ENCODE data around the gene TXNRD1. TPM values are rescaled to one million over a fixed set of nuclear protein-coding genes. Genes with fewer than 3 reads are reported as not detected.

TXNRD1 gene
- total and polyA plus RNA-seq, 10 donors, result 13.7 to 107 (median 56.8) TPM

DNA sequence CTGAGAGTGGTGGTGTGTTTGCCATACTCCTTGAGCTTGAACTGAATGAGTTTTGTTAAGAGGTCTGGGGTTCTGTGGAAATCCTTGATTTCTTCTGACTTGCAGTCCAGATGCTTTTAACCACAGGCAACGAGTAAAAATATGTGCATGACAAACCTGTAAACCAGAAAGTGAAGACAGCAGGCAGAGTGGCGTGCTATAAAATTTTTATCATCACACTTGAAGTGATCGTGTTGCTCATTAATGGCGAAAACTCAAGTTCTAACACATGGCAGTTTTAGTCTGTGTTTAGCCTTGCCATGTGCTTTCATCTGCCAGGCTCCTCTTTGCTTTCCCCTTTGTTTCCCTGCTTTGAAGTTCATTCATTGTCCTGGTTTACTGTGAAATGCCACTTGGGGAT, 28.0 kb downstream of the TXNRD1 start:
- Histone ChIP-seq H3K27ac (no peak overlapping the region), H3K4me1 (no peaks in the 10 kb centered on the region), H3K4me3 (no peak overlapping the region), H3K36me3 (no peaks in the 10 kb centered on the region), H3K9me3 (no peaks in the 10 kb centered on the region), H3K27me3 (replicated peaks in 1 of 7) (no peaks in the 10 kb centered on the region)
- no peak for TF ChIP-seq POLR2A (IDR thresholded peaks at IDR 0.05)
- TF ChIP-seq POLR2AphosphoS5 (IDR thresholded peaks at IDR 0.05), result no peak
- 58 to 78% (median 72%) methylated on average over 4 of the region's 4 CpGs for WGBS, 5 donors
- intact Hi-C loops (cut with DNase I; ENCODE audit: low total_unique reads), result no loop called here
- no peak for DNase-seq

DNA sequence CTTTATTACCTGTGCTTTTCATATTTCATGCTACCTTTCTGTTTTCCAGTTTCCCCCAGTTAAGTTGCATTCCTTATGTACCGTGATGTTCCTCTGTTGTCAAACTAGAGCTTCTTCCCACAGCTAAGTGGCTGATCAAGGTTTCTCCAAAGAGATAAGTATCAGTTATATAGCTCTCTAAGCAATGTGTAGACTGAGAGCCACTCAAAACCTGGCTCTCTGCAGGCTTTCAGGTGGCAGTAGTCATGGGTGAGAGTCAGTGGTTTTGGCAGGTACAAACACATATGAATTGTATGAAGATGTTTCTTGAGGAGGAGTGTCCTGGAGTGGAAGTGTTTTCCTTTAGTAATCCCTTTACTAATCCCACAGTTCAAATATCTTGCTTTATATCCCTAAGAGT, 28.4 kb downstream of the TXNRD1 start:
- Histone ChIP-seq H3K36me3 (no peaks in the 10 kb centered on the region), H3K27ac (no peak overlapping the region), H3K4me3 (no peak overlapping the region), H3K9me3 (no peaks in the 10 kb centered on the region), H3K27me3 (replicated peaks in 1 of 7) (no peaks in the 10 kb centered on the region), H3K4me1 (no peaks in the 10 kb centered on the region)
- DNase-seq, result no peak
- 84 to 92% (median 88%) methylated on average over 1 of the region's 1 CpG for WGBS, 5 donors
- intact Hi-C loops (cut with DNase I; ENCODE audit: low total_unique reads), result no loop called here
- TF ChIP-seq POLR2AphosphoS5 (IDR thresholded peaks at IDR 0.05), result no peak
- TF ChIP-seq, protein P1, sequence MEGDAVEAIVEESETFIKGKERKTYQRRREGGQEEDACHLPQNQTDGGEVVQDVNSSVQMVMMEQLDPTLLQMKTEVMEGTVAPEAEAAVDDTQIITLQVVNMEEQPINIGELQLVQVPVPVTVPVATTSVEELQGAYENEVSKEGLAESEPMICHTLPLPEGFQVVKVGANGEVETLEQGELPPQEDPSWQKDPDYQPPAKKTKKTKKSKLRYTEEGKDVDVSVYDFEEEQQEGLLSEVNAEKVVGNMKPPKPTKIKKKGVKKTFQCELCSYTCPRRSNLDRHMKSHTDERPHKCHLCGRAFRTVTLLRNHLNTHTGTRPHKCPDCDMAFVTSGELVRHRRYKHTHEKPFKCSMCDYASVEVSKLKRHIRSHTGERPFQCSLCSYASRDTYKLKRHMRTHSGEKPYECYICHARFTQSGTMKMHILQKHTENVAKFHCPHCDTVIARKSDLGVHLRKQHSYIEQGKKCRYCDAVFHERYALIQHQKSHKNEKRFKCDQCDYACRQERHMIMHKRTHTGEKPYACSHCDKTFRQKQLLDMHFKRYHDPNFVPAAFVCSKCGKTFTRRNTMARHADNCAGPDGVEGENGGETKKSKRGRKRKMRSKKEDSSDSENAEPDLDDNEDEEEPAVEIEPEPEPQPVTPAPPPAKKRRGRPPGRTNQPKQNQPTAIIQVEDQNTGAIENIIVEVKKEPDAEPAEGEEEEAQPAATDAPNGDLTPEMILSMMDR (IDR thresholded peaks at IDR 0.05 in 8 of 11, conservative IDR thresholded peaks at IDR 0.05 in 3 of 11), result no peak
- TF ChIP-seq POLR2A (IDR thresholded peaks at IDR 0.05), result no peak

DNA sequence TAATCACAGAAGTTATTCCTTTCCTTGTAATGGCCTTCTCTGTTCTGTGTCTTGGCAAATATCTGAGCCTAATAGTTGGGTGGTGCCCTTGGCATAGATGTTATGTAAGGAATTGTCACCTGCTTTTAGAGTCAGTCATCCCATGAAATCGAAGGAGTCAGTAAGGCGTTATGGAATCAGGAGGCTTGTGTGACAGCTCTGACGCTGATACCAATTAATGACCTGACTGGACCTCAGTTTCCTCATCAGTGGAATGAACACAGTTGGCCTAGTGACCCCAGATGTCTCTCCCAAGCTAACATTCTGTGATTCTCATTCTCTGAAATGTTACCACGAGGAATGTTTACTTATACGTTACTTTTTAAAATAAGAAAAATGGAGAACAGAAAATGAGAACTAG, 32.1 kb downstream of the TXNRD1 start:
- Histone ChIP-seq H3K27ac (no peak overlapping the region), H3K27me3 (replicated peaks in 1 of 7) (no peaks in the 10 kb centered on the region), H3K36me3 (no peaks in the 10 kb centered on the region), H3K9me3 (no peaks in the 10 kb centered on the region), H3K4me1 (no peaks in the 10 kb centered on the region), H3K4me3 (no peak overlapping the region)
- intact Hi-C loops (cut with DNase I; ENCODE audit: low total_unique reads), result no loop called here
- 78 to 88% (median 86%) methylated on average over 5 of the region's 5 CpGs for whole genome bisulfite sequencing, 5 donors
- no peak for DNase-seq
- TF ChIP-seq POLR2A (IDR thresholded peaks at IDR 0.05), result no peak

DNA sequence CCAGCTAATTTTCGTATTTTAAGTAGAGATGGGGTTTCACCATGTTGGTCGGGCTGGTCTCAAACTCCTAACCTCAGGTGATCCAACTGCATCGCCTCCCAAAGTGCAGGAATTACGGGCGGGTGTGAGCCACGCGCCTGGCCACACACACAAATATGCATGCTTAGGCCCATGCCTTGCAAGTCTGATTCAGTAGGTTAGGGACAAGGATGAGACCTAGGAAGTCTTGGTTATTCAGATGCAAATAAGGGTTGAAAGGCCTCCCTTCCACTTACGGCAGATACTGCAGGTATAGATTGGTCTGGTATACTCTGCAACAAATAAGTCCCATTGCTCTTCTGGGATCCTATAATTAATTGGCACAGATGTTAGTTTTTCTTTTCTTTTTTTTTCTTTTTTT, 32.9 kb downstream of the TXNRD1 start:
- H3K36me3 ChIP-seq, result no peaks in the 10 kb centered on the region
- 92 to 98% (median 94%) methylated on average over 7 to 8 of the region's 8 CpGs for WGBS, 5 donors
- H3K4me3 ChIP-seq, result no peak overlapping the region
- H3K9me3 ChIP-seq, result no peaks in the 10 kb centered on the region
- intact Hi-C loops (cut with DNase I; ENCODE audit: low total_unique reads), result no loop called here
- H3K4me1 ChIP-seq, result no peaks in the 10 kb centered on the region
- no peaks in the 10 kb centered on the region for H3K27me3 ChIP-seq (replicated peaks in 1 of 7)
- TF ChIP-seq POLR2AphosphoS5 (IDR thresholded peaks at IDR 0.05) (no peak), POLR2A (IDR thresholded peaks at IDR 0.05) (no peak)
- TF ChIP-seq, protein P1 (IDR thresholded peaks at IDR 0.05 in 8 of 11, conservative IDR thresholded peaks at IDR 0.05 in 3 of 11), result no peak
- DNase-seq, result no peak
- no peak overlapping the region for H3K27ac ChIP-seq

DNA sequence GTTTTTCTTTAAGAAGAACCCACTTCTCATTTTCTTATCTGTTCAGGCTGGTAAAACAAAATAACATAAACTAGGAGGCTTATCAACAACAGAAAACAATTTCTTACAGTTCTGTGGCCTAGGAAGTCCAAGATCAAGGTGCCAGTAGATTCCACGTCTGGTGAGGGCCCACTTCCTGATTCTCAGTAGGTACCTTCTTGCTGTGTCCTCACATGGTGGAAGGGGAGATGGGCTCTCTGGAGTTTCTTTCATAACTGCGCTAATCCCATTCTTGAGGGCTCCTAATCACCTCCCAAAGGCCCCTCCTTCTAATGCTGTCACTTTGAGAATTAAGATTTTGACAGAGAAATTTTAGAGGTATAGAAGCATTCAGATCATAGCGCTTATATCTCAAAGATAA, 33.4 kb downstream of the TXNRD1 start:
- Histone ChIP-seq H3K4me3 (no peak overlapping the region), H3K4me1 (no peaks in the 10 kb centered on the region), H3K27me3 (replicated peaks in 1 of 7) (no peaks in the 10 kb centered on the region), H3K9me3 (no peaks in the 10 kb centered on the region), H3K36me3 (no peaks in the 10 kb centered on the region), H3K27ac (no peak overlapping the region)
- TF ChIP-seq, protein P1 (IDR thresholded peaks at IDR 0.05 in 8 of 11, conservative IDR thresholded peaks at IDR 0.05 in 3 of 11), result no peak
- TF ChIP-seq POLR2AphosphoS5 (IDR thresholded peaks at IDR 0.05), result no peak
- TF ChIP-seq POLR2A (IDR thresholded peaks at IDR 0.05), result no peak
- no peak for DNase-seq
- intact Hi-C loops (cut with DNase I; ENCODE audit: low total_unique reads), result no loop called here
- 77 to 92% (median 80%) methylated on average over 3 of the region's 3 CpGs for WGBS, 5 donors

Data from spleen (tissue), 11 donors.